ENCODE data around the gene PCDH9.

PCDH9 gene, protein sequence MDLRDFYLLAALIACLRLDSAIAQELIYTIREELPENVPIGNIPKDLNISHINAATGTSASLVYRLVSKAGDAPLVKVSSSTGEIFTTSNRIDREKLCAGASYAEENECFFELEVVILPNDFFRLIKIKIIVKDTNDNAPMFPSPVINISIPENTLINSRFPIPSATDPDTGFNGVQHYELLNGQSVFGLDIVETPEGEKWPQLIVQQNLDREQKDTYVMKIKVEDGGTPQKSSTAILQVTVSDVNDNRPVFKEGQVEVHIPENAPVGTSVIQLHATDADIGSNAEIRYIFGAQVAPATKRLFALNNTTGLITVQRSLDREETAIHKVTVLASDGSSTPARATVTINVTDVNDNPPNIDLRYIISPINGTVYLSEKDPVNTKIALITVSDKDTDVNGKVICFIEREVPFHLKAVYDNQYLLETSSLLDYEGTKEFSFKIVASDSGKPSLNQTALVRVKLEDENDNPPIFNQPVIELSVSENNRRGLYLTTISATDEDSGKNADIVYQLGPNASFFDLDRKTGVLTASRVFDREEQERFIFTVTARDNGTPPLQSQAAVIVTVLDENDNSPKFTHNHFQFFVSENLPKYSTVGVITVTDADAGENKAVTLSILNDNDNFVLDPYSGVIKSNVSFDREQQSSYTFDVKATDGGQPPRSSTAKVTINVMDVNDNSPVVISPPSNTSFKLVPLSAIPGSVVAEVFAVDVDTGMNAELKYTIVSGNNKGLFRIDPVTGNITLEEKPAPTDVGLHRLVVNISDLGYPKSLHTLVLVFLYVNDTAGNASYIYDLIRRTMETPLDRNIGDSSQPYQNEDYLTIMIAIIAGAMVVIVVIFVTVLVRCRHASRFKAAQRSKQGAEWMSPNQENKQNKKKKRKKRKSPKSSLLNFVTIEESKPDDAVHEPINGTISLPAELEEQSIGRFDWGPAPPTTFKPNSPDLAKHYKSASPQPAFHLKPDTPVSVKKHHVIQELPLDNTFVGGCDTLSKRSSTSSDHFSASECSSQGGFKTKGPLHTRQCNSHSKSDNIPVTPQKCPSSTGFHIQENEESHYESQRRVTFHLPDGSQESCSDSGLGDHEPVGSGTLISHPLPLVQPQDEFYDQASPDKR (N-terminal part only)

DNA sequence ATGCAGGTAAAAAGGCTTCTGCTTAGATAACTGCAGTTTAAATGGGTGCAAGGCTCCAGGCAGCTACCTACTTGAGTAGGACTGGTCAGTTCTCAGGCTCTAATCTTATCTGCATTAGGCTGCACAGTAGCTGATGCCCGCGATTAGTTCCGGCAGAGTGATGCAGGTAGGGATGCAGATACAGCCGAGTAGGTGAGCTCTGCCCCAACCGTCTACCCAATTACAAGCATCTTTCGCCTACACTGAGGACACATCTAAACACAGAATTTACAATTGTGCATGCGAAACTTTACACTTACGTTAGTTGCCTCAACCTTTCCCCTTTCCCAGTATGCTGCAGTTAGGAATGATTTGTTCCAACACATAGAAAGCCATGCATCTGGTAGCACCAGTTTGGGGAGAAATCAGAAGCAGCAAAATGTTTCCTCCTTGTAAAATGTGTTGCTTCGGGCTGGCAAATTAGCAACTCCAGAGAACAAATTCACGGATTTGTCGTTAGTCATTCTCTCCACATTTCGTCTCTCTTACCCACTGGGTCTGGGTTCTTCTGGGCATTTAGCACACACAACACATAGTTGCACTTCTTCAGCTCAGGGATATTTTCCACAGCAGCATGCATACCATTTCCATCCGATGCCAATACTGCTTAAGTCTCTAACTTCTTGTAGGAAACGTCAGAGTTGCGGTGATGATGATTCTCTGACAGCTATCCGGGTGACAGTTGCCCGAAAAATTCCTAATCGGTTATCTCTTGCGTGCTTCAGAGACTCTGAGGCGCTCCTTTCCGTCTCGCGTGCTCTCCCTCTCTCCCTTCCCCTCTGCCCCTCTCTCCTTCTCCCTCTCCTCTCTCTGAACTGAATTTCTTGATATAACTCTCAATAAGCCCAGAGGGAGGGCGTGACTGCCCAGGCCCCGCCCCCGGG, at the start of gene PCDH9:
Gene PCDH9, minus strand, starts transcription at position 856 of the 923 bp plus-strand sequence. CDS start 1,896 bp downstream, outside the sequence.
- peak; percentile 69 for DNase-seq

DNA sequence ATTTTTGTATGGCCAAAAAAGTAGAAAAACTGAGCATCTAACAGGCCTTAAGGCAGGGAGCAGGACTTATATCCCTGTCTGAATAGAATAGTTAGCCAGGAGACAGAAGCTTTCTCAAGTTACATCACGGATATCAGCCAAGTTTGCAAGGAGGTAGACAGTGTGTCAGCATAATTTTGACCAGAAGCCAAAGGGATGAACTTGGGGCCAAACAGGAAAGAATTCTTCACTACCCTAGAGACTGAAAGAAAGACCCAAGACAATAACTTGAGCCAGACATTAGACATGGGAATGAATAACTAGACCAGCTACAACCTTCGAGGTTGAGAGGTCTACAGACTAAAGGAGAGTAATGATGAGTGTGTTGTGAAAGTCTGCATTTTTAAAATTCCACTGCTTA, 48.1 kb upstream of the PCDH9 start:
- no peak for DNase-seq

DNA sequence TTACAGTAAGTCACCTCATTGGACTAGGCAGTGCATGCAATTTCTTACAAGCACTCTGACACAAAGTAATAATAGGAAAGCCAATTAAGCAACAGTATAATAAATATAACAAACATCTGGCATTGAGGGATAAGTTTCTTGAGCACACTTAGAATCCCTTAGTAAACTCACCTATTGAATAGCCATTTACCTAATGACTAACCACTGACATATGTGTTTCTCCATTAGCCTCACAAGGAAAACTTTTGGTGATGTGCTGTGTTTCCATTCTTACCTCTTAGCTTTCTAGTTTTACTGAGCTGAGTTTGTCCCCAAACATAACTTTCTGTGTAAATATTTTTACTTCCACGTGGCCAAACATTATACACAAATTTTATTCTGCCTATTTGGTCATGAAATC, 47.4 kb upstream of the PCDH9 start:
- DNase-seq: no peak

DNA sequence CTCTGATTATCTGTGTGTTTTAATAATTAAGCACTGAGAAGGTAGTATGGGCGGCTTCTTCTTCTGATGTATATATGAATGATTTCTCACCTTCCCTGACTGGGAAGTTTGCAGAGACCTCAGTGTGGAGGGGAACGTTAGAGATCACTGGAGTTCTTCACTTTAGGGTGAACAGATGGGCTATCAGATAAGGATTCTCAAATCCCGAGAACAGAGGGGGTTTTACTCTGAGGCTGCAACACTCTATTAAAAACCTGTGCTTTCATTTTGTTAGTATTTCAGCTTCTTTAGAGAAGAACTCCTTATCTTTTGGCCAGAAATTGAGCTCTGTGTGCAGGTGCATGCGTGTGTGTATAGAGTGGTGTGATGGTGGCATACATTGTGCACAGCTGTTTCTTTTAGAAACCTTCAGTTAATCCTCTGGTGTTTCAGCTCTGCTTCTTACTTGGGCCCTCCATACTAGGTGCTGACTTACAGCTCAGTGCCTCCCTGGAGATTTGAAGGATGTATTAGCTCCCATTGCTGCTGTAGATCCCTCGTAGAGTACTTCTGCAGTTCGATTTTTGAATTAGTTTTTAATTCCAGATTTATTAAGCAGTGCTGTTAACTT, 45.3 kb upstream of the PCDH9 start:
- DNase-seq: no peak

DNA sequence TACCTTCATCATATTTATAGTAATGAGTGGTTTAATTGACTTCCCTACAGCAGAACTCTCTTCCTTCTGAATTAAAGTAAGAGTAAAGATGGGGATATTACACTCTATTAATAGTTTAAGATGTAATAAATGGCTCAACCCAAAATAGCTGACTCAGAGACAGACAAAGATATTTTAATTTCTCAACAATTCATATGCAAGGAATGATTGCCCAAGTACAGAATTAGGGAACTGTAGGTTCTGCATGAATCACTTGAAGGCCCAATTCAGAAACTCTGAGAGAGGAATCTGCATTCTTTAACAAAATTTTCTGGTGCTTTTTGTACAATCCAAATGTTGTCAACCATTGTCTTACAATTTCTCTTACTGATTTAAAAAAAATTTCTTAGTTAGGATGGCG, 42.9 kb upstream of the PCDH9 start:
- DNase-seq: no peak

DNA sequence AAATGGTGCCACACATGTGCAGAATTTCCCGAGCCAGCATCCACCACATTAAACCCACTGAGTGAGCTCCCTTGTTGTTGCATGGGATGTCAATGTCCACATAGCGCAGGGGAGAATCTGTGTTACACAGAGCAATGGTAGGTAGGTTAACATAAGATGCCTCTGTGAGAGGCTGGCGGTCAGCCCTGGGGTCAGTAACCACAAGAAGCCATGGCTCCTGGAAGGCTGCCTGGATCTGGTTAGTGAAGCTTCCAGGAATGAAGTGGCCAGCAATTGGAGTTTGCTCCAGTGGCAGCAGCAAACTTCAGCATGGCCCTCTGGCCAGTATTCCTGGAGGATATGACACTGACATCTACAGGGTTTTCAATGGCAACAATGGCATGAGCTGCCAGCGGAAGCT, 37.0 kb upstream of the PCDH9 start:
- DNase-seq: no peak

DNA sequence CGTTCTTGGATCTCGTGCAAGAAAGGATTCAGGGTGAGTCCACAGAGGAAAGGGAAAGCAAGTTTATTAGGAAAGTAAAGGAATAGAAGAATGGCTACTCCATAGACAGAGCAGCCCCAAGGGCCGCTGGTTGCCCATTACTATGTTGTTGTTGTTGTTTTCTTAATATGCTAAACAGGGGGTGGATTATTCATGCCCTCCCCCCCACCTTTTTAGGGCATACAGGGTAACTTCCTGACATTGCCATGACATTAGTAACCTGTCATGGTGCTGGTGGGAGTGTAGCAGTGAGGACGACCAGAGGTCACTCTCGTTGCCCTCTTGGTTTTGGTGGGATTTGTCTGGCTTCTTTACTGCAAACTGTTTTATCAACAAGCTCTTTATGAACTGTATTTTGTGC, 29.1 kb upstream of the PCDH9 start:
- DNase-seq: no peak

DNA sequence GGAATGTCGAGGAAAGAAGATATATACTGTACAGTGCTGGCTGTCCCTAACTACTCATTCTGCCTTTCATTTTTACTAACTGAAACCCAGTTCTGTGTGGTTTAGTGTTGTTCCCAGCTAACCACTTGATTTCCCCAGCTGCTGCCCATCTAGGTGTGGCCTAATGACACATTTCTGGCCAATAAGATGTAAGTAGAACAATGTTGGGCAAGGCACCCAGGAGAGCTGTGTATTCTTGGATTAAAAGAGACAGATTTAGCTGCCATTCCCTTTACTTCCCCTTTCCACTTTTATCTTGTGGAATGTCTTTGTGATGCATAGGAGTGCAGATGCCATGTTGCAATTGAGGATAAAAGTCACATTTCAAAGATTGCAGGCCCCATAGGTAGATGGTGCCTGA, 28.3 kb upstream of the PCDH9 start:
- no peak for DNase-seq

DNA sequence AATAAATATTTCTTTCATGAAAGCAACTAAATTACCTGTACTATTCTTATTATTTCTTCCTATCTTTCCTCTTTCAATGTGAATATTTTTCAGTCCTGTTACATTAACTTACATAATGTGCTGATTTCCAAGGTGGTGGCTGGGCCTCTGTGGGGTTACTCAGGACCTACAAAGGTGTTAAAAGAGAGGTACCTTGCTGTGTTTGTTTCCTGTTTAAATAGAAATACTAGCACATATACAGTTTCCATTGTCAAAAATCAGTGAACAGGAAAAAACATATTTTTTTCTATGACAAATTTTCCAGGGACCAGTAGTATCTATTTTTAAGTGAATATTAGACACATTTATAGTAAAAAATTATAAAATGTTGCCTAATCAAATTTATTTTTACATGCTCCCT, 8.7 kb upstream of the PCDH9 start:
- no peak for DNase-seq

DNA sequence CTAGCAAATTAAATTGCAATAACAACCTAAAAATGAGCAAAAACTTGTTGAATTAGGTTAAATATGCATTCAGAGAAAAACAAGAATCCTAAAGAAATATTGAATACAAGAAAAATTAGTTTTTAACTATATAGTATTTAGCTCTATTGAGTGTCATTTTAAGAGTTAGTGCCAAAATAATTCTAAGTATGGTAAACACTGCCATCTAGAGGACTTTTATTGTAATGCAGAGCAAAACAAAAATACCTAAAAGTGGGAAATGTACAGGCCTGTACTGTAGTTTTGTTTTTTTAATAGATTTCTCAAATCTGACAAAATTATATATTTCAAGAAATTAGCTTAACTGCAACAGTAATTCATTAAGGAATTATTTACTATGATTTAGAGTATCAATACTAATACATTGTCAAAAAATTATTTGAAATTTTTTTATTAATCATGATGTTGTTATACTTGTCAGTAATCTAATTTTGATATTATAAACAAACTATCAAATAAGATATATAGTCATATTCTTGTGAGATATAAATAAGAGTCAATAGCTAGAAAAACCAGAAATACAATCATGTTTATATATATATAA, 8.2 kb upstream of the PCDH9 start:
- DNase-seq: peak; percentile 35

DNA sequence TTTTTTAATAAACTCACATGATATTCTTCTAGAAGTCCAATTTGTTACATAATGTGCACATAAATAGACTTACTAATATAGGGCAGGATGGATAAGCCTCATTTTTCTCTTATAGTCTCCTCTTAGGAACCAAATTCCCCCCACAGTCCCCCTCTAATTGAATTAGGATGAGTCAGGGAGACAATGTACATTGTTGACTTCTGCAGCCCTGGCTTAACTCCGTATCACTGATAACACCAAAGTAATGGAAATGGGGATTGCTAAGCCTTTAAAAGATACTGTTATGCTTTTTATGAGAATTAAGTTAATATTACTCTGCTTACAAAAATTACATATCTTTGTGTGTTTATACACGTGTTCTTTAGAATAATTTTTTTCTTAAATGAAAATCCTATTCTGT, 5.1 kb upstream of the PCDH9 start:
- no peak for DNase-seq

DNA sequence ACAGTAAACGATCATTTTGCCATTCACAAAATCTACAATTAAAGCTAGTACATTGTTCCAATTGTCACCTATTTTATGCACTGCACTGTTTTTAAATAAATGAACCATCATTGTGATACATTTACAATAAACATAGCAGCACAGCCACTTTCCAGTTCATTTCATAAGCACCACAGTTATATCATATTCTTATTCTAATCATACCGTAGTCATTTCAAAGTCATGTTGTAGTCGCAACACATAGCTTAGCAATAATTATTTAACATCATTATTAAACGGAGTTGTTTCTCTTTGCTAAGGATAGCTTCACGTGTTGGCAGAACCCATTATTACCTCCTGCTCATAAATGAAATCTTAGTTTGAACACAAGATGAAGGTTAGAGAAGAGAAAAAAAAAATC, 2.2 kb upstream of the PCDH9 start:
- no peak for DNase-seq

DNA sequence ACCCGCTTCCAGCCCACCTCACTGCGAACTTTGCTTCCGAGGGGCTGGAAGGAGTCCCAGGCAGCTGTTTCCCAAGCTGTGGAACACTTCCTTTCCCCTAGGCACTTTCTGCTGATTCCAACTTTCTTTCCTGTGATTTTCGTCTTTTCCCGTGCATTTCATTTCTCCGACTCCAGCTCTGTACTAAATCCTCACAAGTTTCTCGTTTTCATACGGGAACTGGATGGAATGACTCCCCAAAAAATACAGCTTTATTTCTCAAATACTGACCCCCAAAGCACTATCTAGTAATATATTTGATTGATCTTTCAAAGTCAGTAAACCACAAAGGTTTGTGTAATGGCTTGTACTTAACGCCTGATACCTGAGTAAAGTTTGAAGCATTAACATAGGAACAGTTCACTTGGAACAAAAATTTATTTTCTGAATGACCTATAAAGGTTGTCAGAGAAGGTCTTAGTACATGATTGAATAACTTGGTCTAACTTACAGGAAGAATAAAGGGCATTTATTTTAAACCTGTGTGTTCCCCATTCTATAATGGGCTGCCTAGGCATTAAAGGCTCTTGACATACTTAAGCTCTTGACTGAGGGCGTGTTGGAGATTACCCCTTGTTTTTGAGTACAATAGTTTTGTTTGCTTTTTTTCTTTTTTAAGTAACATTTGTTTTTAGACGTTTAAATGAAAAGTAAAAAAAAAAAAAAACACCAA, 1.3 kb upstream of the PCDH9 start:
- no peak for DNase-seq

DNA sequence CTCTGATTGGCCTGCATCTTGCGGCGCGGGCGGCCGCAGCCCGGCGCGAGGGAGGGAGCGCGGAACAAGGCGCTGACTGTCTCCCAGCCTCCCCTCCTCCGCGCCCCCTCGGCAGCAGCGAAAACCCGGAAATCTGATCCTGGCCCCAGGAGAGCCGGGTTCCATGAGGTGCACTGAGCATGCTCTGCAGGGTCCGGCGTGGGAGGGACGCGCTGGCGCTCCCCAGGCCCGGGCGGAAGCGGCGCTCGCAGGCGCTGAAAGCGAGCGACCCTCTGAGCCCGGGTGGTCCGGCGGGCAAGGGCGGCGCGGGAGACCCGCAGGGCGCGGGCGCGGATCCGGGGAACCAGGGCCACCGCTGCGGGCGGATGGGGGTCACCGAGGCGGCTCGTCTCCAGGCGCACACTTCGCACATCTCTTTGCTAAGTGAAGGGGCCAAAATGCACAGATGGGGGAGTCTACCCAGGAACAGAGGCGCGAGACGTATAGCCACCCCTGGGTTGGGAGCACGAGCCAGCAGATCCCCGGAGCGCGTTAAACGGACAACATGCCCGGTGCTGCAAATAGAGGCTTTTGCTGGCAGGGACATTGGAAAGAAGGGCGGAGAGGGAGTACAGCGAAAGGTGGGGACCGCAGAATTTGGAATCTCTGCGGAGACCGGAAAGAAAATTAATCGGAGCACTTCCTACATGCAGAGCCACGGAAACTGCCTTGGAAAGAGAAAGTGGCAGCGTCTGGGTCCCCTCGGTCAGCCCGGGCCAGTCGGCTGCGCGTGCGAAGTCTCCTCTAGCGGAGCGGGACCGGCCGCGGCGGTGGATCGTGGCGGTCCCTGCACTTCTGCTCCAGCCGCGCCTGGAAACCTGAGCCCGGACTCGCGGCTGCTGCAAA, 510 bp upstream of the PCDH9 start:
- peak; percentile 97 for DNase-seq

DNA sequence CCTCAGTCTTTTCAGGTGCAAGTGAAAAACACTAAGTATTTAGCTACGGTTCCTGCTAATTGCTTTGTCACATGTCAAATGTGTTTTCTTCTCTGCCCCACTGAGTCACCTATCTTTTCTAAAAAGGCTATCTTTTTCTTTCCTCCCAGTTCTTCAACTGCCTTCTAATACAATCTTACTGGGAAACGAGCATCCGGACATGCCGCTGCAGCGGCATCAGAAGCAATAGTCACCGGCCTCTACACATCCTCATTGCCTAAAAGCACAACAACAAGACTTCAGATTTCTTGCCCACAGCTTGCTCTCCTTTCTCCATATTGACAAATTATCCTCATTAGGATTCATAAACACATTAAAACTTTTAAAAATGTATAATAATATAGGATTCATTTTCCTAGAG, 1.2 kb downstream of the PCDH9 start:
- DNase-seq: peak; percentile 37

DNA sequence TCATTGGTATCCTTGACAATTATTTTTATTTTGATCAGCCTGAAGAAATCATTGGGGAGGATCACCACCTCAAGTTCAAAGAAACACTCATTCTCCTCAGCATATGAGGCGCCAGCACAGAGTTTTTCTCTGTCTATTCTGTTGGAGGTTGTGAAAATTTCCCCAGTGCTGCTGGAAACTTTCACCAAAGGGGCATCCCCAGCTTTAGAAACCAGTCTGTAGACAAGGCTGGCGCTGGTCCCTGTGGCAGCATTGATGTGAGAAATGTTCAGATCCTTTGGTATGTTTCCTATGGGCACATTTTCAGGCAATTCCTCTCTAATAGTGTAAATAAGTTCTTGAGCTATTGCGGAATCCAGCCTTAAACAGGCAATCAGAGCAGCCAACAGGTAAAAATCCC, 2.1 kb downstream of the PCDH9 start:
- no peak for DNase-seq

DNA sequence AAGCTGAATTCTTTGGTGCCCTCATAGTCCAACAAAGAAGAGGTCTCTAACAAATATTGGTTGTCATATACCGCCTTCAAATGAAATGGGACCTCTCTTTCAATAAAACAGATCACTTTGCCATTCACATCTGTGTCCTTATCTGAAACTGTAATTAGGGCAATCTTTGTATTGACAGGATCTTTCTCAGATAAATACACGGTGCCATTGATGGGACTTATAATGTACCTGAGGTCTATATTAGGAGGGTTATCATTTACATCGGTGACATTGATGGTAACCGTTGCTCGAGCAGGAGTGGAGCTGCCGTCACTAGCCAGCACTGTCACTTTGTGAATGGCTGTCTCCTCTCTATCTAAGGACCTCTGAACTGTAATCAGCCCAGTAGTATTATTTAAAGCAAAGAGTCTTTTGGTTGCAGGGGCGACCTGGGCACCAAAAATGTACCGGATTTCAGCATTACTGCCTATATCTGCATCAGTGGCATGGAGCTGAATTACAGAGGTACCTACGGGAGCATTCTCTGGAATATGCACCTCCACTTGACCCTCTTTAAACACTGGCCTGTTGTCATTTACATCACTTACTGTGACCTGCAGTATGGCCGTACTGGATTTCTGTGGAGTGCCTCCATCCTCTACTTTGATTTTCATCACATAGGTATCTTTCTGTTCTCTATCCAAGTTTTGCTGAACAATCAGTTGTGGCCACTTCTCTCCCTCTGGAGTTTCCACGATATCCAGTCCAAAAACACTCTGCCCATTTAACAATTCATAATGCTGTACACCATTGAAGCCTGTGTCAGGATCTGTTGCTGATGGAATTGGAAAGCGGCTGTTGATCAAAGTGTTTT, 2.8 kb downstream of the PCDH9 start:
- DNase-seq: no peak

DNA sequence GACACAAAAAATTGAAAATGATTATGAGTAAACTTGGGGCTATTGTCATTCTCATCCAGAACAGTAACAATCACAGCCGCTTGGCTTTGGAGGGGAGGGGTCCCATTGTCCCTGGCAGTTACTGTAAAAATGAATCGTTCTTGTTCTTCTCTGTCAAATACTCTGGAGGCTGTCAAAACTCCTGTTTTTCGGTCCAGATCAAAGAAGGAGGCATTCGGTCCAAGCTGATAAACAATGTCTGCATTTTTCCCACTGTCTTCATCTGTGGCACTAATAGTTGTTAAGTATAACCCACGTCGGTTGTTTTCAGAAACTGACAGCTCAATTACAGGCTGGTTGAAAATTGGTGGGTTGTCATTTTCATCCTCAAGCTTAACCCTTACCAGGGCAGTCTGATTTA, 3.4 kb downstream of the PCDH9 start:
- DNase-seq: no peak
